ENCODE results near the gene MCF2L.

The MCF2L gene

DNA sequence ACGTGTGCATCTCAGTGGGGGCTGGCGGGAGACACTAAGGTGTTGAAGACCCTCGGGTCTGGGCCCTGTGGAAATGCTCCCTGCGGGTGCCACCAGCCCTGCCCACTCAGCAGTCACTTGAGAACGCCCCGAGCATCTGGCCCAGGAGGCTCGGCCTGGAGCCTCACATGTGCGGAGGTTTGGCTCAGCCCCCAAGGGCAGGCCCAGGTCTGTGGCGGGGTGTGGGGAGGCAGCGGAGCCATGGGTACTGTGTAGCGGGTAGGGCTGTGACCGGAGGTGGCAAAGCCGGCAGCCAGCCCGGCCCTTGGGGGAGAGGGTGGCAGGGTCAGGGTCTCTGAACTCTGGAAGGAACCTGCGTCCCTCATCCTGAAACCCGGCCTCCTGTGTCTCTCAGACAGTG is 37.6 kb downstream of the MCF2L start:
- TF ChIP-seq FOXP2 (optimal IDR thresholded peaks at IDR 0.05; ENCODE audit: borderline replicate concordance, extremely low read depth, extremely low read length, insufficient read depth) (no peak), REST (IDR thresholded peaks at IDR 0.05; ENCODE audit: insufficient read depth in 1 of 2, low read depth in 2 of 2, low read length in 2 of 2) (no peak), POLR2AphosphoS5 (IDR thresholded peaks at IDR 0.05; ENCODE audit: low read depth, low read length) (no peak), TAF1 (IDR thresholded peaks at IDR 0.05; ENCODE audit: borderline replicate concordance, insufficient read depth, low read length) (no peak), SIN3A (IDR thresholded peaks at IDR 0.05; ENCODE audit: borderline replicate concordance, insufficient read depth, low read length) (no peak)

DNA sequence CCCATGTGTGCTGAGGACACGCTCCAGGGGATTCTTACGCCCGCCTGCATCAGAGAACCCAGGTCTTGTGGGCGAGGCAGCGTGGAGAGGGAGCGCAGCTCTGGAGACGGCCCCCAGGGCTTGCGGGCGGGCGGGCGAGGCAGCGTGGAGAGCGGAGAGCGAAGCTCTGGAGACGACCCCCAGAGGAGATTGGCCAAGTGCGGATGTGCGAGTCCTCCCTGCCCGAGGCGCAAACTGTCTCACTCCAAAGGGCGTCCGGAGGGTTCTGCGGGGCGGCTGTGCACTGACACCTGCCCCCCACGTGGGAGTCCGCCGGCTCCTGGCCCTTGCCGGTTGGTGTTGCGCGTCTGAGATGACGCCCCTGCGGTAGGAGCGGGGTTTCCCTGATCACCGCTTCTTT is 39.8 kb downstream of the MCF2L start:
- TF ChIP-seq SIN3A (IDR thresholded peaks at IDR 0.05; ENCODE audit: borderline replicate concordance, insufficient read depth, low read length) (no peak), TAF1 (IDR thresholded peaks at IDR 0.05; ENCODE audit: borderline replicate concordance, insufficient read depth, low read length) (no peak)

GRCh38 chr13:113009743-113010509 is 40.9 kb downstream of the MCF2L start:
- no peak for TF ChIP-seq FOXP2 (optimal IDR thresholded peaks at IDR 0.05; ENCODE audit: borderline replicate concordance, extremely low read depth, extremely low read length, insufficient read depth)
- TF ChIP-seq TAF1 (IDR thresholded peaks at IDR 0.05; ENCODE audit: borderline replicate concordance, insufficient read depth, low read length), result no peak
- TF ChIP-seq REST (IDR thresholded peaks at IDR 0.05; ENCODE audit: insufficient read depth in 1 of 2, low read depth in 2 of 2, low read length in 2 of 2), result no peak
- TF ChIP-seq POLR2AphosphoS5 (IDR thresholded peaks at IDR 0.05; ENCODE audit: low read depth, low read length), result no peak
- no peak for TF ChIP-seq SIN3A (IDR thresholded peaks at IDR 0.05; ENCODE audit: borderline replicate concordance, insufficient read depth, low read length)

DNA sequence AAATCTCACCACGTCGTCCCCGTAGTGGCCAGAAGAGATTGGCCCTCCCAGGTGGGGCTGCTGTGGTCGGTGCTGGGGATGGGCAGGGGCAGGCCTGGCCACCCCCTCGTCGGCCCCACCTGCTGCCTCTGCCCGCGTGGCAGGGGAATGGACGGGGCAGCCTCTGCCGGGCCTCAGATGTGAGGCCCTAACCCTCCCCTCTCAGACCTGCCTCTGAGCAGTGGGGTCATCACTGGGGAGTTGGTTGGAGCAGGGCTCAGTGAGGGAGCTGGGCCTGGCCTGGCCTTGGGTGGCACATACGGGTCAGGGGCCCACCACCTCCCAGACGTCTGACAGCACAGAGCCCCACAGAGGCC is 41.5 kb downstream of the MCF2L start:
- TF ChIP-seq FOXP2 (optimal IDR thresholded peaks at IDR 0.05; ENCODE audit: borderline replicate concordance, extremely low read depth, extremely low read length, insufficient read depth) (no peak), TAF1 (IDR thresholded peaks at IDR 0.05; ENCODE audit: borderline replicate concordance, insufficient read depth, low read length) (no peak), REST (IDR thresholded peaks at IDR 0.05; ENCODE audit: insufficient read depth in 1 of 2, low read depth in 2 of 2, low read length in 2 of 2) (no peak), POLR2AphosphoS5 (IDR thresholded peaks at IDR 0.05; ENCODE audit: low read depth, low read length) (no peak), SIN3A (IDR thresholded peaks at IDR 0.05; ENCODE audit: borderline replicate concordance, insufficient read depth, low read length) (no peak)

- TF ChIP-seq REST (IDR thresholded peaks at IDR 0.05; ENCODE audit: insufficient read depth in 1 of 2, low read depth in 2 of 2, low read length in 2 of 2), result no peak
- no peak for TF ChIP-seq POLR2AphosphoS5 (IDR thresholded peaks at IDR 0.05; ENCODE audit: low read depth, low read length)
- TF ChIP-seq SIN3A (IDR thresholded peaks at IDR 0.05; ENCODE audit: borderline replicate concordance, insufficient read depth, low read length), result no peak
- TF ChIP-seq FOXP2 (optimal IDR thresholded peaks at IDR 0.05; ENCODE audit: borderline replicate concordance, extremely low read depth, extremely low read length, insufficient read depth), result no peak
- no peak for TF ChIP-seq TAF1 (IDR thresholded peaks at IDR 0.05; ENCODE audit: borderline replicate concordance, insufficient read depth, low read length)
Observed at GRCh38 chr13:113013303-113013702, 44.3 kb downstream of the MCF2L start.
